Liver (tissue), 9 donors: ENCODE measurements around the gene DOCK1. TPM values are rescaled to one million over a fixed set of nuclear protein-coding genes. Genes with fewer than 3 reads are reported as not detected.

Experiments used
- DNase-seq: peaks from one replicate; pipeline ENCODE4 v3.0.0-alpha.2; 2017; ENCODE audit warnings: low spot score
- H3K27ac ChIP-seq, 2 donors: one replicate each; pipeline ENCODE4 v1.7.0; 2013; ENCODE audit warnings: inconsistent platforms in 2 of 2, low read length in 2 of 2, control low read depth in 1 of 2, low read depth in 1 of 2, mild to moderate bottlenecking in 1 of 2
- H3K27me3 ChIP-seq, 4 donors: one replicate each; pipeline versions ENCODE4 v1.6.1 to v1.7.0; 2013; ENCODE audit warnings: low read length in 3 of 4, inconsistent platforms in 1 of 4, mild to moderate bottlenecking in 1 of 4, moderate library complexity in 1 of 4; ENCODE audit not compliant: control insufficient read depth in 4 of 4, insufficient read depth in 4 of 4
- H3K36me3 ChIP-seq, 4 donors: one replicate each; pipeline versions ENCODE4 v1.6.1 to v1.7.0; 2013; ENCODE audit warnings: low read length in 3 of 4, mild to moderate bottlenecking in 3 of 4, low read depth in 1 of 4, moderate library complexity in 1 of 4; ENCODE audit not compliant: control insufficient read depth in 4 of 4, insufficient read depth in 3 of 4
- H3K4me1 ChIP-seq, 4 donors: one replicate each; pipeline versions ENCODE4 v1.6.1 to v1.7.0; 2013; ENCODE audit warnings: low read length in 3 of 4, mild to moderate bottlenecking in 3 of 4, moderate library complexity in 1 of 4; ENCODE audit not compliant: control insufficient read depth in 4 of 4, insufficient read depth in 4 of 4
- H3K4me3 ChIP-seq, 3 donors: one replicate each; pipeline versions ENCODE4 v1.6.1 to v1.7.0; 2013; ENCODE audit warnings: low read length in 3 of 3, control low read depth in 1 of 3, low read depth in 1 of 3, mild to moderate bottlenecking in 1 of 3
- H3K9ac ChIP-seq, 2 donors: one replicate each; pipeline ENCODE4 v1.7.0; 2013; ENCODE audit warnings: low read length in 2 of 2, mild to moderate bottlenecking in 2 of 2, moderate library complexity in 2 of 2, control low read depth in 1 of 2, low read depth in 1 of 2
- H3K9me3 ChIP-seq, 4 donors: one replicate each; pipeline versions ENCODE4 v1.6.1 to v1.7.0; 2013; ENCODE audit warnings: low read length in 3 of 4; ENCODE audit not compliant: control insufficient read depth in 4 of 4
- ATF3 ChIP-seq: IDR thresholded peaks from 2 replicates; pipeline ENCODE4 v1.6.1; 2016; ENCODE audit warnings: antibody characterized with exemption
- FOXA1 ChIP-seq: IDR thresholded peaks from 2 replicates; pipeline ENCODE4 v1.6.1; 2016; ENCODE audit warnings: antibody characterized with exemption
- GABPA ChIP-seq, 2 donors: IDR thresholded peaks in 1 of 2; conservative IDR thresholded peaks in 1 of 2; 2 replicates each; pipeline ENCODE4 v1.6.1; 2016; ENCODE audit warnings: antibody characterized with exemption in 2 of 2, mild to moderate bottlenecking in 1 of 2, moderate library complexity in 1 of 2
- HNF4A ChIP-seq, 2 donors: conservative IDR thresholded peaks; 2 replicates each; pipeline ENCODE4 v1.6.1; 2016; ENCODE audit warnings: antibody characterized with exemption in 2 of 2, mild to moderate bottlenecking in 2 of 2
- HNF4G ChIP-seq: IDR thresholded peaks from 2 replicates; pipeline ENCODE4 v1.6.1; 2016; ENCODE audit warnings: antibody characterized with exemption
- JUND ChIP-seq, 2 donors: IDR thresholded peaks; 2 replicates each; pipeline ENCODE4 v1.6.1; 2016; ENCODE audit warnings: antibody characterized with exemption in 2 of 2
- MAX ChIP-seq: IDR thresholded peaks from 2 replicates; pipeline ENCODE4 v1.6.1; 2016; ENCODE audit warnings: antibody characterized with exemption
- NR2F2 ChIP-seq: IDR thresholded peaks from 2 replicates; pipeline ENCODE4 v1.6.1; 2016; ENCODE audit warnings: antibody characterized with exemption
- RAD21 ChIP-seq, 2 donors: IDR thresholded peaks; 2 replicates each; pipeline ENCODE4 v1.6.1; 2016; ENCODE audit warnings: antibody characterized with exemption in 2 of 2, mild to moderate bottlenecking in 2 of 2
- RXRA ChIP-seq, 2 donors: IDR thresholded peaks; 2 replicates each; pipeline ENCODE4 v1.6.1; 2017 to 2018; ENCODE audit warnings: antibody characterized with exemption in 2 of 2, mild to moderate bottlenecking in 1 of 2
- SP1 ChIP-seq: IDR thresholded peaks from 2 replicates; pipeline ENCODE4 v1.6.1; 2018; ENCODE audit warnings: antibody characterized with exemption, mild to moderate bottlenecking
- TAF1 ChIP-seq: conservative IDR thresholded peaks from 2 replicates; pipeline ENCODE4 v1.6.1; 2016; ENCODE audit warnings: antibody characterized with exemption, mild to moderate bottlenecking
- YY1 ChIP-seq: IDR thresholded peaks from 2 replicates; pipeline ENCODE4 v1.6.1; 2016; ENCODE audit warnings: antibody characterized with exemption, mild to moderate bottlenecking
- ZBTB33 ChIP-seq: IDR thresholded peaks from 2 replicates; pipeline ENCODE4 v1.6.1; 2016; ENCODE audit warnings: antibody characterized with exemption
- WGBS: extraction: QIAGEN DNeasy Blood & Tissue Kit; methylation state at CpG from one replicate; pipeline ENCODE4 v1.1.7; 2013; 5-methylcytosine and 5-hydroxymethylcytosine counted together
- polyA plus RNA-seq, 2 donors: library from polyadenylated mRNA; stranded (reverse) in 1 of 2; unstranded in 1 of 2; fragments of 200-250 nt in 1 of 2; fragments of >200 nt in 1 of 2; fragmentation: Nextera tagmentation in 1 of 2; extraction: Ambion mirVana in 1 of 2; gene quantifications; one replicate each; pipeline versions ENCODE4 v1.2.1 to v1.2.3, GENCODE V29; 2013 to 2015
- total RNA-seq, 2 donors: library from RNA; depleted of rRNA; stranded (reverse); fragments of >200 nt; gene quantifications; one replicate each; pipeline ENCODE4 v1.2.3, GENCODE V29; 2014
- TF ChIP-seq, protein P1 (sequence below): fragments of 150-350 bp; IDR thresholded peaks from 2 replicates; pipeline ENCODE4 v1.5.1; 2017; ENCODE audit warnings: improper control_type of control experiment, low read depth, low read length; ENCODE audit not compliant: missing input control
- donor health status: healthy.
- donor health status: healthy.
- donor health status: healthy.
- donor health status: healthy.
- donor health status: healthy.

The DOCK1 gene
- total and polyA plus RNA-seq, 4 donors, result 3.8 to 28.8 (median 9.1) TPM

DNA sequence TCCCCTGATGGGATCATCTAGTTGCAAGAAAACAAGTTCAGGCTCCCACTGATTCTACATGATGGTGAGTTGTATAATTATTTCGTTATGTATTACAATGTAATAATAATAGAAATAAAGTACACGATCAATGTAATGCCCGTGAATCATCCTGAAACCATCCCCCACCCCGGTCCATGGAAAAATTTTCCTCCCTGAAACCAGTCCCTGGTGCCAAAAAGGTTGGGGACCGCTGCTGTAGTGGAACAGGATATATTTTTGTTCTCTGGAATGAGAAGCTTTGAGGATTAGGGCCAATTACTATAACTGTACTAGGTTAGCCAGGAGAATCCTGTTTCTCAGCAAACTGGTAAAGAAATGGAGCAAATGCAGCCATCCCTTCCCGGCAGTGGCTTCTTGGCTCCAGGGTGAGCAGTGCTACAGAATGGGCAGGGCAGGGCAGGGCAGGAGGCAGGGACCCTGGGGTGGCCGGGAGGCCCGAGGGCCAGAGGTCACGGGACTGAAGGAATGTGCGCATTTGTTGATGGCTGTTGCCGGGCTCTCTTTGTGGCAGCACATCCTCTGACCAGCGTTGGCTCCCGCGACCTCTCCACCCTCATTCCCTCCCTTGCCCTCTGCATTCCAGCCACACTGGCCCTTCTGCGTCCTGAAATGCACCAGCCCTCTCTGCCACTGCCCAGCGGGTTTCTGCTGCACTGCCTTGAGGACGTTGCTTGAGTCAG lies 481.5 kb downstream of the DOCK1 start:
- peak; percentile 11 for TF ChIP-seq NR2F2
- TF ChIP-seq MAX, result no peak
- no peak overlapping the region for H3K9ac ChIP-seq
- DNase-seq, result no peak
- H3K36me3 ChIP-seq, result peaks cover 0 to 9% (median 2%) of the 10 kb centered on the region in 4 donors
- no peak overlapping the region for H3K4me3 ChIP-seq
- H3K9me3 ChIP-seq, result no peaks in the 10 kb centered on the region
- H3K4me1 ChIP-seq, result no peaks in the 10 kb centered on the region
- WGBS, result 90% methylated on average over 17 of the region's 17 CpGs
- H3K27ac ChIP-seq, result no peak overlapping the region
- no peaks in the 10 kb centered on the region for H3K27me3 ChIP-seq

GRCh38 chr10:127391875-127392274 lies 486.6 kb downstream of the DOCK1 start:
- no peak for TF ChIP-seq TAF1
- TF ChIP-seq GABPA (IDR thresholded peaks at IDR 0.05 in 1 of 2, conservative IDR thresholded peaks at IDR 0.05 in 1 of 2), result no peak
- TF ChIP-seq HNF4A (conservative IDR thresholded peaks at IDR 0.05), result no peak
- no peak for TF ChIP-seq ATF3
- no peak for TF ChIP-seq RAD21 (IDR thresholded peaks at IDR 0.05)
- TF ChIP-seq HNF4G, result no peak
- no peak for TF ChIP-seq YY1
- TF ChIP-seq MAX, result no peak
- TF ChIP-seq, protein P1, sequence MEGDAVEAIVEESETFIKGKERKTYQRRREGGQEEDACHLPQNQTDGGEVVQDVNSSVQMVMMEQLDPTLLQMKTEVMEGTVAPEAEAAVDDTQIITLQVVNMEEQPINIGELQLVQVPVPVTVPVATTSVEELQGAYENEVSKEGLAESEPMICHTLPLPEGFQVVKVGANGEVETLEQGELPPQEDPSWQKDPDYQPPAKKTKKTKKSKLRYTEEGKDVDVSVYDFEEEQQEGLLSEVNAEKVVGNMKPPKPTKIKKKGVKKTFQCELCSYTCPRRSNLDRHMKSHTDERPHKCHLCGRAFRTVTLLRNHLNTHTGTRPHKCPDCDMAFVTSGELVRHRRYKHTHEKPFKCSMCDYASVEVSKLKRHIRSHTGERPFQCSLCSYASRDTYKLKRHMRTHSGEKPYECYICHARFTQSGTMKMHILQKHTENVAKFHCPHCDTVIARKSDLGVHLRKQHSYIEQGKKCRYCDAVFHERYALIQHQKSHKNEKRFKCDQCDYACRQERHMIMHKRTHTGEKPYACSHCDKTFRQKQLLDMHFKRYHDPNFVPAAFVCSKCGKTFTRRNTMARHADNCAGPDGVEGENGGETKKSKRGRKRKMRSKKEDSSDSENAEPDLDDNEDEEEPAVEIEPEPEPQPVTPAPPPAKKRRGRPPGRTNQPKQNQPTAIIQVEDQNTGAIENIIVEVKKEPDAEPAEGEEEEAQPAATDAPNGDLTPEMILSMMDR, result no peak
- no peak for TF ChIP-seq FOXA1
- no peak for TF ChIP-seq JUND (IDR thresholded peaks at IDR 0.05)
- TF ChIP-seq ZBTB33, result no peak
- no peak for TF ChIP-seq NR2F2
- no peak for TF ChIP-seq SP1
- TF ChIP-seq RXRA (IDR thresholded peaks at IDR 0.05), result no peak
- H3K9ac ChIP-seq, result no peak overlapping the region
- WGBS, result 88% methylated on average over 12 of the region's 12 CpGs
- H3K27ac ChIP-seq, result no peak overlapping the region
- no peak for DNase-seq
- no peak overlapping the region for H3K4me3 ChIP-seq
- H3K9me3 ChIP-seq, result no peaks in the 10 kb centered on the region
- no peaks in the 10 kb centered on the region for H3K27me3 ChIP-seq
- H3K36me3 ChIP-seq, result no peaks in the 10 kb centered on the region
- no peaks in the 10 kb centered on the region for H3K4me1 ChIP-seq
